HG02798 (cell line): ENCODE measurements around the gene RASAL1.
A peak's percentile ranks its signal among the peaks of the same experiment; 100 is the strongest.

ENCODE experiments used
- ATAC-seq: cut with Tn5 transposase; IDR thresholded peaks from one replicate; pipeline ENCODE4 v1.9.1; 2021; ENCODE audit warnings: mild to moderate bottlenecking; ENCODE audit not compliant: unreplicated experiment, poor library complexity

RASAL1 gene

DNA sequence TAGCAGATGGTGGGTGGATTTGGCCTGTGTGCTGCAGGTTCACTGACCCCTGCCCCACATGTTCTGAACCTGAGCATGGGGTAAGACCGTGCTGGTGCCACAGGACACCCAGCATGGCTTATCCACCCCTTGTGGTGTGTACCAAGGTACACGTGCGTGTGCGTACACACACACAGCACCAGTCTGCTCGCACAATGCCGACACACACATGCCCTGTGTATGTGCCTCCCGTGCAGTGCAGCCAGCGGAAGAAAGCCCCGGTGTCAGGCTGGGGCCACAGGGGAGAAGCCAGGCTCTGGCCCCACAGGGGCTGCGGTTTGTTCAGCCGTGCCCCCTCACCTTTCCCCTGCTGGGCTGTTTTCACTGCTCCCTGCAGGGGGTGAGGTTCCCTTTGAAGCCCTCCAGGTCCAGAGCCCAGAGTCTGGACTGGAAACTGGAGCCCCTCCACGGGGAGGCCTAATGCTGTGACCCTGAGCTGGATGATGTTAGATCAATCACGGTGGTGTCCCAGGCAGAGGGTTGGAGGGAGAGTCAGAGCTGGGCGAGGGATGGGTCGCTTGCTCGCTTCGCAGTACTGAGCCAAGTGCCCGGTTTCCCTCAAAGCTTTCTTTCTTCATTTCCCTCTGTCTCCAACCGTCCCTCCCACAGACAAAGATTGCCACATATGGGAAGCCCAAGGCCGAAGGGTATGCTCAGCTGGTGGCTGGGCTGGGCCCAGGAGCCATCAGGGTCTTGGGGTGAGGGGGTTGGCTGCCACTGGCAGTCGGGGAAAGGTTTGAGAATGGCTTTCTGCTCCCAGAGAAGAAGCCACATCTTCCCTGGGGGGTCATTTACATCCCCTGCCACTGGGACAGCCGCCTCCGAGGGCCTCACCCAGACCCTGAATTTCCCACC is 72.8 kb downstream of the RASAL1 start:
- ATAC-seq = peak; percentile 33

GRCh38 chr12:113061061-113061694 is 74.4 kb downstream of the RASAL1 start:
- no peak for ATAC-seq

- no peak for ATAC-seq
These were observed 75.1 kb downstream of the RASAL1 start for GRCh38 chr12:113060336-113060960.

GRCh38 chr12:113059071-113059595 is 76.4 kb downstream of the RASAL1 start:
- no peak for ATAC-seq

- ATAC-seq = no peak
These were observed 77.0 kb downstream of the RASAL1 start for GRCh38 chr12:113058553-113058952.

- no peak for ATAC-seq
These were observed 77.7 kb downstream of the RASAL1 start for GRCh38 chr12:113057565-113058485.

GRCh38 chr12:113056631-113057488 is 78.7 kb downstream of the RASAL1 start, which contains the start of gene DTX1:
TSS of gene DTX1 (plus strand) at chr12:113056730. CDS start at chr12:113058193, 1,463 bp downstream.
- ATAC-seq = no peak

- ATAC-seq = no peak
These were observed 79.3 kb downstream of the RASAL1 start for GRCh38 chr12:113056381-113056630.

- ATAC-seq = no peak
These were observed 79.8 kb downstream of the RASAL1 start for GRCh38 chr12:113055594-113056380.

DNA sequence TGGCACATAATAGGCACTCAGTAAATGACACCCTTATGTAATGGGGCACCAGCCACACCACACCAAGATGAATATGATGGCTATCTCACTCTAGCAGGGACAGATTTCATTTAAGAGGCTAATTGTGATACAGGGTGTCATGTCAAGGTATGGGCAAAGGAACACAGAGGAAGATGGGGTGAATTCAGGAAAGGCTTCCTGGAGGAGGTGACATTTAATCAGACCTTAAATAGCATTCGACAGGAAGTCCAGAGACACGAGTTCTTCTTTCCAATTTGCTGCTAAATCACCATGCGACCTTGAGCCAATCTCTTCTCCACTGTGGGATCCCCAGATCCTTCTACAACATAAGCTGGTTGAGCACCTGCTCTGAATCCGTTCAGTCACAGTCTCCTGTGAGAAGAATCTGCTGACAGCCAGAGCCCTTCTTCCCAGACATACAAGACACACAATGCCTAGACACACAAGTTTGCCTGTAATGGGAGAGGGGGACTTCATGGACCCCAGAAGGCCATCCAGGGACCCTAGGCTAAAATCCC is 80.5 kb downstream of the RASAL1 start:
- no peak for ATAC-seq

DNA sequence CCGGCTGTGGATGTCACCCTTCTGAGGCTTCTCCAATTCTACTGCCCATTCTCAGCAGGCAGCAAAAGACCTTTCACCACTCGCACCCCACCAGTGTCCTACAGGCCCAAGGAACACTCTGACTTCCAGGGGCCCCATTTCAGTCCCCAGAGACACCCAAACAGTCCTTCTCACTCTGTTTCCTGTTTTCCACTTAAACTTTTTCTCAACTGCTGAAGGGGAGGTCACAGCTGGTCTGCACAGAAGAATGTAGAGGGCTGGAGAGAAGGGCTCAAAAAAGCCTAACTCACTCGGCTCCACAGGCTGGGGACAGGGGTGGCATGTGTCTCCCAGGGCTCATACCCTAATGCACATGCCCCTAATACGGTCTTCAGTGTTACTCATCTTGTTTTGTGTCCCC is 83.2 kb downstream of the RASAL1 start:
- no peak for ATAC-seq

DNA sequence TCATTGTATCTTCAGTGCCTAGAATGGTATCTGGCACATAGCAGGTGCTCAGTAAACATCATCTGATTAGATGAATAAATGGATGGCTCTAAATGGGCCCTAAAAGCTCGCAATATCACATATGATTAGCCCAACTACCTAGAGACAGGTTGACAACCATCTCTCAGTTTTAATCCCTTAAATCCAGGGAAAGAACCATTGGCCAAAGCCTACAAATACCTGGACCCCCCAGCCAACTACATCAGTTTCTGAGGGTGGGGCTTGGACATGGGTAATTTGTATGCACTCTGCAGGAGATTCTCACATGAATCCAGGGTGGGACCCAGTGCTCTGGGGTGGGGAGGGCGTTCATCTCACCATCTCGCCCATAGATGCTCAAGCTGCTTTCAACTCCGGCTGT is 83.8 kb downstream of the RASAL1 start:
- ATAC-seq = no peak

DNA sequence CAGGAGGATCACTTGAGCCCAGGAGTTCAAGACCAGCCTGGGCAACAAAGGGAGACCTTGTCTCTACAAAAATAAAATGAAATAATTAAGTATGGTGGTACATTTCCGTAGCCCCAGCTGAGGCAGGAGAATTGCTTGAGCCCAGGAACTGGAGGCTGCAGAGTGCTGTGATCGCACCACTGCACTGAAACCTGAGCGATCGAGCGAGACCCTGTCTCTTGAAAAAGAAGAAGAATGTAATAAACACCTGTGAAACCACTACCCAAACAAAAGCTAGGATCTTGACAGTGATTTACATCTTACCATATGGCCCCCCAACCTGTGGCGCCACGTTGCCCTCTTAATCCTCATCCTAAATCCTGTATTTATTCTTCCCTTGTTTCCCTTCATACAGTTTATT is 84.8 kb downstream of the RASAL1 start:
- ATAC-seq = no peak

DNA sequence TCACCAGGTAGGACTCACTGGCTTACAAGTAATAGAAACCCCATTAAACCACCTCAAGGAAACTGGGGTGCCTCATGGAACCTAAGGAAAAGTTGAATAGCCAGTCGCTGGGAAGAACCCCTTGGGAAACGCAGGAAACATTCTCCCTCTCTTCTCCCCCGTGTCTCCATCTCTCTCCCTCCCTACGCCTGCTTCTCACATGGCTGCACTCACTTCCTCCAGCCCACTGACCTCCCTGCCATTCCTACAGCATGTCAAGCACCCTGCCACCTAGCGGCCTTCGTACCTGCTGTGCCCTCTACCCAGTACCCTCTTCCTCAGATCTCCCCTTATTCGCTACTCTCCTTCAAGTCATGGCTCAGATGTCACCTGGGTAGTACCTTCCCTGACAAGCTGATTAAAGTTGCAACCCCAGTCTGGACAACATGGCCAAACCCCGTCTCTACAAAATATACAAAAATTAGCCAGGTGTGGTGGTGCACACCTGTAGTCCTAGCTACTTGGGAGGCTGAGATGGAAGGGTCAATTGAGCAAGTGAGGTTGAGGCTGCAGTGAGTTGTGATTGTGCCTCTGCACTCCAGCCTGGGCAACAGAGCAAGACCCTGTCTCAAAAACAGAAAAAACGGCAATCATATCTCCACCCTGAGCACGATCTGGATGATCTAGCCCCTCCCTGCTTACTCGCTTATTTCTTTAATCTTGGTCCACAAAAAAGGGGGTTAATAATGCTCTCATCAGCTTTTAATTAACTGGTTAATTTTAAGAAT is 85.4 kb downstream of the RASAL1 start:
- no peak for ATAC-seq
